Endothelial cell of umbilical vein (primary cell): ENCODE measurements around the gene HOXB7. TPM values are rescaled to one million over a fixed set of nuclear protein-coding genes. Genes with fewer than 3 reads are reported as not detected.

Source experiments
- BruUV-seq: library from RNA; stranded (reverse); fragments of 400-500 nt; replicated peaks from 2 replicates; lab custom pipeline; 2021; lab: Mats Ljungman, UMichigan
- CTCF ChIA-PET: fragments of 300-600, 350-600 bp; sonication (Branson Sonifier 250); formaldehyde crosslinking; loops from one replicate; lab custom pipeline; 2021; ENCODE audit warnings: antibody characterized with exemption, inconsistent platforms; lab: Charles Lee
- POLR2A ChIA-PET: fragments of 300-600, 350-600 bp; sonication (Branson Sonifier 250); formaldehyde crosslinking; loops from one replicate; lab custom pipeline; 2021; ENCODE audit warnings: antibody characterized with exemption, inconsistent platforms; lab: Charles Lee
- DNase-seq: peaks from one replicate; pipeline ENCODE4 v3.0.0-alpha.2; 2011; ENCODE audit warnings: low read depth, low spot score
- FAIRE-seq: peaks from 2 replicates; lab custom pipeline; 2011; peaks lifted over from hg19 to GRCh38; lab: Jason Lieb, UNC
- H2AFZ ChIP-seq: 2 replicates; pipeline ENCODE4 v1.6.0; 2012; ENCODE audit warnings: low read depth, low read length, control low read depth, inconsistent platforms
- H3K27ac ChIP-seq: 2 replicates; pipeline ENCODE4 v1.5.1; 2011; ENCODE audit warnings: low read depth, mild to moderate bottlenecking, control low read depth, low read length, moderate library complexity; ENCODE audit not compliant: insufficient read depth
- H3K27me3 ChIP-seq, 2 experiments: 2 replicates each; pipeline versions ENCODE4 v1.6.0 to v1.6.1; 2011; ENCODE audit warnings: low read length in 2 of 2, mixed read lengths in 1 of 2; ENCODE audit not compliant: control insufficient read depth in 2 of 2, insufficient read depth in 2 of 2
- H3K36me3 ChIP-seq, 2 experiments: 2 replicates in 1 of 2; 3 replicates in 1 of 2; pipeline ENCODE4 v1.5.1; 2011; ENCODE audit warnings: low read length in 2 of 2, mild to moderate bottlenecking in 1 of 2, moderate library complexity in 1 of 2; ENCODE audit not compliant: control insufficient read depth in 2 of 2, insufficient read depth in 2 of 2; ENCODE audit errors: extremely low read depth in 1 of 2
- H3K4me1 ChIP-seq: 3 replicates; pipeline ENCODE4 v1.5.1; 2011; ENCODE audit warnings: mild to moderate bottlenecking, low read length; ENCODE audit not compliant: control insufficient read depth, insufficient read depth; ENCODE audit errors: extremely low read depth
- H3K4me2 ChIP-seq: 2 replicates; pipeline ENCODE4 v1.6.1; 2011; ENCODE audit warnings: low read length, control low read depth, mixed read lengths; ENCODE audit not compliant: insufficient read depth
- H3K4me3 ChIP-seq, 3 experiments: fragments of 200-600 bp in 1 of 3; sonication (generic), shearing (Covaris generic) in 1 of 3; replicated peaks in 1 of 3; 2 replicates each; pipeline ENCODE4 v1.5.1; 2011 to 2016; ENCODE audit warnings: control low read depth in 3 of 3, low read length in 3 of 3, mild to moderate bottlenecking in 2 of 3, inconsistent platforms in 1 of 3, low read depth in 1 of 3, moderate library complexity in 1 of 3; ENCODE audit not compliant: insufficient read depth in 1 of 3
- H3K79me2 ChIP-seq: 2 replicates; pipeline ENCODE4 v1.6.0; 2012; ENCODE audit warnings: low read length, inconsistent platforms; ENCODE audit not compliant: control insufficient read depth, insufficient read depth
- H3K9ac ChIP-seq: replicated peaks from 2 replicates; pipeline ENCODE3; 2011; ENCODE audit warnings: low read length, control low read depth; ENCODE audit not compliant: insufficient read depth; ENCODE audit errors: extremely low read depth
- H3K9me1 ChIP-seq: replicated peaks from 3 replicates; pipeline ENCODE4 v1.6.0; 2011; ENCODE audit warnings: mild to moderate bottlenecking, low read length; ENCODE audit not compliant: control insufficient read depth, insufficient read depth; ENCODE audit errors: extremely low read depth
- H3K9me3 ChIP-seq: replicated peaks from 2 replicates; pipeline ENCODE4 v1.5.1; 2012; ENCODE audit warnings: low read length, inconsistent platforms; ENCODE audit not compliant: control insufficient read depth, insufficient read depth
- H4K20me1 ChIP-seq: replicated peaks from 2 replicates; pipeline ENCODE3; 2011; ENCODE audit warnings: mild to moderate bottlenecking, low read length; ENCODE audit not compliant: control insufficient read depth, insufficient read depth; ENCODE audit errors: extremely low read depth
- EZH2 ChIP-seq: IDR thresholded peaks from 2 replicates; pipeline ENCODE4 v1.6.1; 2012; ENCODE audit warnings: borderline replicate concordance, low read depth, mild to moderate bottlenecking, moderate library complexity, low read length, inconsistent platforms; ENCODE audit not compliant: severe bottlenecking
- FOS ChIP-seq: IDR thresholded peaks from 2 replicates; pipeline ENCODE4 v1.6.1; 2011; ENCODE audit warnings: mild to moderate bottlenecking, low read length, moderate library complexity, borderline replicate concordance; ENCODE audit not compliant: insufficient read depth
- GATA2 ChIP-seq: IDR thresholded peaks from 2 replicates; pipeline ENCODE4 v1.7.0; 2011; ENCODE audit warnings: low read depth, mild to moderate bottlenecking, moderate library complexity, mixed read lengths, low read length; ENCODE audit not compliant: insufficient read length, insufficient read depth
- JUN ChIP-seq: IDR thresholded peaks from 2 replicates; pipeline ENCODE4 v1.6.1; 2011; ENCODE audit warnings: borderline replicate concordance, low read depth; ENCODE audit not compliant: insufficient read length, insufficient read depth
- MAX ChIP-seq: IDR thresholded peaks from 2 replicates; pipeline ENCODE4 v1.6.1; 2011; ENCODE audit not compliant: insufficient read depth, insufficient read length
- MYC ChIP-seq: IDR thresholded peaks from one replicate; pipeline ENCODE4 v1.6.1; 2011; ENCODE audit warnings: mild to moderate bottlenecking, low read depth, low read length
- POLR2A ChIP-seq: IDR thresholded peaks from 2 replicates; pipeline ENCODE4 v1.6.1; 2012; ENCODE audit warnings: low read depth, mild to moderate bottlenecking, control low read depth, low read length
- POLR2AphosphoS5 ChIP-seq: IDR thresholded peaks from 2 replicates; pipeline ENCODE4 v1.6.1; 2012; ENCODE audit warnings: low read depth, mild to moderate bottlenecking, control low read depth, low read length, moderate library complexity; ENCODE audit not compliant: insufficient read depth
- dilution Hi-C: fragments of 300-500 bp; cut with MboI; formaldehyde crosslinking; loops from one replicate; pipeline ENCODE4 v1.15.0; 2019; ENCODE audit warnings: low sequenced_read_pairs; ENCODE audit not compliant: extremely low pct_ligation_motif_present
- intact Hi-C: fragments of 100-400 bp; cut with micrococcal nuclease; formaldehyde crosslinking; loops from one replicate; pipeline ENCODE4 v1.10.0; 2022
- polyA plus RNA-seq, 4 experiments: library from polyadenylated mRNA; depleted of rRNA in 3 of 4; stranded (reverse) in 3 of 4; unstranded in 1 of 4; fragments of >200 nt; gene quantifications; 2 replicates each; pipeline versions ENCODE4 v1.2.1 to v1.2.3, GENCODE V29; 2011 to 2012; ENCODE audit warnings: missing spikeins in 1 of 4
- total RNA-seq: library from RNA; stranded (reverse); gene quantifications from 2 replicates; pipeline ENCODE4 v1.2.3, GENCODE V29; 2021
- TF ChIP-seq, protein P1 (sequence below), 2 donors: IDR thresholded peaks; 1 replicate in 1 of 2; 2 replicates in 1 of 2; pipeline ENCODE4 v1.5.1; 2011; ENCODE audit warnings: low read length in 2 of 2, mild to moderate bottlenecking in 2 of 2, moderate library complexity in 2 of 2, control low read depth in 1 of 2, inconsistent platforms in 1 of 2, low read depth in 1 of 2; ENCODE audit not compliant: insufficient read depth in 1 of 2; ENCODE audit errors: extremely low read depth in 1 of 2

Gene HOXB7
- total and polyA plus RNA-seq, 2 donors (not counting 3 experiments of a cell fraction or from before 2014, with no cell fraction given): 23.5 to 24.5 TPM

GRCh38 chr17:48584223-48584741, 26.5 kb downstream of the HOXB7 start:
- dilution Hi-C loops (no loop called here), intact Hi-C loops (no loop called here)
- H3K79me2 ChIP-seq: peaks cover 67% of the 10 kb centered on the region
- CTCF ChIA-PET: interaction anchor here (1.0 to 2.3 kb wide), 3 partner anchors 91 to 248 kb away, joined by 3 to 11 read pairs (median 3); no protein-coding TSS in a partner anchor
- DNase-seq: no peak
- H3K27ac ChIP-seq: no peak overlapping the region
- no peaks in the 10 kb centered on the region for H3K36me3 ChIP-seq
- no peak for FAIRE-seq
- no peaks in the 10 kb centered on the region for H3K9me1 ChIP-seq
- H3K4me1 ChIP-seq: peaks cover 68% of the 10 kb centered on the region
- POLR2A ChIA-PET: no interaction called here
- no peaks in the 10 kb centered on the region for H3K27me3 ChIP-seq
- no peak overlapping the region for H3K9ac ChIP-seq
- H3K9me3 ChIP-seq: no peaks in the 10 kb centered on the region
- H4K20me1 ChIP-seq: no peaks in the 10 kb centered on the region
- H3K4me3 ChIP-seq: no peak overlapping the region
- no TSS peak for BruUV-seq
- TF ChIP-seq GATA2 (no peak), MYC (no peak), JUN (no peak), MAX (no peak), EZH2 (no peak), POLR2AphosphoS5 (no peak), FOS (no peak), POLR2A (no peak)
- TF ChIP-seq, protein P1, sequence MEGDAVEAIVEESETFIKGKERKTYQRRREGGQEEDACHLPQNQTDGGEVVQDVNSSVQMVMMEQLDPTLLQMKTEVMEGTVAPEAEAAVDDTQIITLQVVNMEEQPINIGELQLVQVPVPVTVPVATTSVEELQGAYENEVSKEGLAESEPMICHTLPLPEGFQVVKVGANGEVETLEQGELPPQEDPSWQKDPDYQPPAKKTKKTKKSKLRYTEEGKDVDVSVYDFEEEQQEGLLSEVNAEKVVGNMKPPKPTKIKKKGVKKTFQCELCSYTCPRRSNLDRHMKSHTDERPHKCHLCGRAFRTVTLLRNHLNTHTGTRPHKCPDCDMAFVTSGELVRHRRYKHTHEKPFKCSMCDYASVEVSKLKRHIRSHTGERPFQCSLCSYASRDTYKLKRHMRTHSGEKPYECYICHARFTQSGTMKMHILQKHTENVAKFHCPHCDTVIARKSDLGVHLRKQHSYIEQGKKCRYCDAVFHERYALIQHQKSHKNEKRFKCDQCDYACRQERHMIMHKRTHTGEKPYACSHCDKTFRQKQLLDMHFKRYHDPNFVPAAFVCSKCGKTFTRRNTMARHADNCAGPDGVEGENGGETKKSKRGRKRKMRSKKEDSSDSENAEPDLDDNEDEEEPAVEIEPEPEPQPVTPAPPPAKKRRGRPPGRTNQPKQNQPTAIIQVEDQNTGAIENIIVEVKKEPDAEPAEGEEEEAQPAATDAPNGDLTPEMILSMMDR (IDR thresholded peaks at IDR 0.05; ENCODE audit: extremely low read depth in 1 of 2, insufficient read depth in 1 of 2, low read depth in 1 of 2, low read length in 2 of 2): no peak
- H3K4me2 ChIP-seq: no peak overlapping the region
- no peak overlapping the region for H2AFZ ChIP-seq
